SJSA1 (cell line): Measurements from ENCODE around the gene PITPNC1. TPM values are rescaled to one million over a fixed set of nuclear protein-coding genes. Genes with fewer than 3 reads are reported as not detected.

Source experiments
- DNase-seq, 2 experiments: peaks; one replicate each; pipeline ENCODE4 v3.0.0-alpha.2; 2015 to 2020; ENCODE audit warnings: low spot score in 2 of 2, low read depth in 1 of 2
- H3K27ac ChIP-seq: fragments of 250-450 bp; sonication (Bioruptor Pico); 2 replicates; pipeline ENCODE4 v1.5.1; 2020; ENCODE audit warnings: mild to moderate bottlenecking, moderate library complexity
- H3K27me3 ChIP-seq: fragments of 250-450 bp; sonication (Bioruptor Pico); replicated peaks from 2 replicates; pipeline ENCODE4 v1.5.1; 2020; ENCODE audit warnings: mild to moderate bottlenecking, moderate library complexity
- H3K36me3 ChIP-seq: fragments of 250-450 bp; sonication (Bioruptor Pico); 2 replicates; pipeline ENCODE4 v1.5.1; 2020; ENCODE audit warnings: mild to moderate bottlenecking
- H3K4me1 ChIP-seq: fragments of 250-450 bp; sonication (Bioruptor Pico); replicated peaks from 2 replicates; pipeline ENCODE4 v1.6.1; 2021; ENCODE audit warnings: mild to moderate bottlenecking
- H3K4me3 ChIP-seq: fragments of 250-450 bp; sonication (Bioruptor Pico); 2 replicates; pipeline ENCODE4 v1.5.1; 2020; ENCODE audit warnings: mild to moderate bottlenecking
- H3K9me3 ChIP-seq: fragments of 250-450 bp; sonication (Bioruptor Pico); replicated peaks from 2 replicates; pipeline ENCODE4 v1.5.1; 2020; ENCODE audit warnings: mild to moderate bottlenecking
- total RNA-seq: library from RNA; depleted of rRNA; stranded (reverse); fragments of >200 nt; shearing (Covaris generic); gene quantifications from 2 replicates; pipeline ENCODE4 v1.2.3, GENCODE V29; 2014

PITPNC1 gene
- total RNA-seq, 1 experiment from 2014 or later, result 9.1 TPM

DNA sequence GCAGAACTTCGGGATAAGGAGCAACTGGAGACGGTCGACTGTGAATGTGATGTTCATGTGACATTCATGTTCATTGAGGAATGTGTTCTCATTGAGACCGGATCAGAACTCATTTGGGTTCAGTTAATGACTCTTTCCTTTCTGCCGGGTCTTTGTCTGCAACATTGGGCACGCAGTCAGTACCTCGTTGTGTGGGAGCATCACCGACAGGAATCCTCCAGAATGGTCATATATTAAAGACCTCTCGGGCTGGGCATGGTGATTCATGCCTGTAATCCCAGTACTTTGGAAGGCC, 144.6 kb downstream of the PITPNC1 start:
- Histone ChIP-seq H3K27ac (no peak overlapping the region), H3K27me3 (no peaks in the 10 kb centered on the region), H3K9me3 (no peaks in the 10 kb centered on the region; the same call in 1 of the 2 replicates), H3K4me3 (no peak overlapping the region), H3K36me3 (no peaks in the 10 kb centered on the region), H3K4me1 (no peaks in the 10 kb centered on the region)
- DNase-seq, result no peak

DNA sequence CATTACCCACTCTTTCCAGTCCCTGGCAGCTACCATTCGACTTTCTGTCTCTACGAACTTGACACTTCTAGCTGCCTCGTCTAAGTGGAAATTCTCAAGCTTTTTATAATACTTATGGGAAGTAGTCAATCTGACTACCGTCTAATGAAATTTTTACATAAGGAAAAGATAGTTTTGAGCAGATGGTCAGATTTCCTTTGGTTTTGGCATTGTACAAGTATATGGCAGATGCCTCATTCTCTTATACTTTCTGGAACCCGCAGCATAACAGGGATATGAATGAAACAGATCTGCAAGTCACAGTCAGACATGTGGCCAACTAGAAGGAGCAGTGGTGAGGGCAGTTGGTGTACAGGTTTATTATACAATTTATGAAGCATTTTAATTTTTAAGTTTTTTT, 146.0 kb downstream of the PITPNC1 start:
- no peaks in the 10 kb centered on the region for H3K27me3 ChIP-seq
- no peak for DNase-seq

DNA sequence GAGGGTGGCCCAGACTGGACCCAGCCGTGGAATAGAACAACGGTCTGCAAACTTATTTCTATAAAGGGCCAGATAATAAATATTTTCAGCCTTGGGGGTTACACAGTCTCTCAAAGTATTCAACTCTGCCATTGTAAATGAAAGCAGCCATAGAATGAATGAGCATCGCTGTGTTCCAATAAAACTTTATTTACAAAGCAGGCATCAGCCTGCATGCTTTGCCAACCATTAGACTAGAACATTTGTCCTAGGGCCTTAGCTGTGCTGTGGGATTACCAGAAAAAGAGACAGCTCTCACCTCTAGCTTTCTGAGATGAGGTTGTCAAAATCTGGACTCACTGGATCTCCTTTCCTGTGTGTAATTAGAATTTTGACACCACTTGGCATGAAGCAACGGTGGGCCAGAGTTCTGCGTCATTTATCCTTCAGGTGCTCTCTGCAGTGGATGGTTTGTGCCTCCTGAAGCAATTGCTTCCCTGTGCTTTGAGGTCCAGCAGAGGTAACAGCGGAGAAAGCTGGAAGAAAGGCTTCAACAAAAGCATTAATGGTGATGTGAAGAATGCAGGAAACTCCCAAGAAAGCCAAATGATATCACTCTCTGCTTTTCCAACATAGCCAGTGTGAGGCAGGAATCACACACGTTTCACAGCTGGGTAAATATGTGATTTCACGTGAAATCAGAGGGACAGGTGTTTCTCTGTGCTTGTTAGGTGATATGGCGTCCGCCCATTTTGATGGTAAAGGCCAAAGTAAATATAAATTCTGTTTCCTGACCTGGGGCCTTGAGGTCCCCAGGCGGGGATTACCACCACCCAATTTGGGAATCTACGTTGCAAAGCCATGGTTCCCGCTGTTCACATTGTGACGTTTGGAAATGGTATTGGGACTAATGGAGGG, 148.4 kb downstream of the PITPNC1 start:
- Histone ChIP-seq H3K9me3 (no peaks in the 10 kb centered on the region; the same call in 1 of the 2 replicates), H3K27me3 (no peaks in the 10 kb centered on the region), H3K27ac (no peak overlapping the region), H3K36me3 (no peaks in the 10 kb centered on the region), H3K4me1 (peaks cover 14% of the 10 kb centered on the region), H3K4me3 (no peak overlapping the region)
- no peak for DNase-seq

More for the DNA sequence above, 146.0 kb downstream of the PITPNC1 start:
- no peak overlapping the region for H3K27ac ChIP-seq
- no peaks in the 10 kb centered on the region for H3K4me1 ChIP-seq
- H3K36me3 ChIP-seq, result no peaks in the 10 kb centered on the region
- no peaks in the 10 kb centered on the region for H3K9me3 ChIP-seq
- no peak overlapping the region for H3K4me3 ChIP-seq

DNA sequence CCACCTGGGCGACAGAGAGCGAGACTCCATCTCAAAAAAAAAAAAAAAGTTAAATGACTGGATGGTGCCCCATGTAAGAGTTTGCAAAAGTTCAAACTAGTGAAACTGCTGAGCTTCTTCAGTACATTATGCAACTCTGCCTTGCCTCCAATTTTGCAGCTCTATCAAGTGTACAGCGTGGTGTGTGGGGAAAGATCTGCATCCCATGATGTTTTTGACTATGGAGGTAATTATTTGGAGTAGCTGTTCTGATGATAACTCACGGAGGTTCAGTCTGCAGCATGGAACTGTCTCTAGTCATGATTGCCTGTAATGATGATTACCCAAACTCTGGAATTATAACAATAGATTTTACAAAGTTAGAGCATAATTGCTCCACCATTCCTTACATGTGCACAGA, 149.6 kb downstream of the PITPNC1 start:
- Histone ChIP-seq H3K27ac (no peak overlapping the region), H3K27me3 (no peaks in the 10 kb centered on the region), H3K4me3 (no peak overlapping the region), H3K36me3 (no peaks in the 10 kb centered on the region), H3K4me1 (peaks cover 14% of the 10 kb centered on the region), H3K9me3 (no peaks in the 10 kb centered on the region; the same call in 1 of the 2 replicates)
- no peak for DNase-seq

DNA sequence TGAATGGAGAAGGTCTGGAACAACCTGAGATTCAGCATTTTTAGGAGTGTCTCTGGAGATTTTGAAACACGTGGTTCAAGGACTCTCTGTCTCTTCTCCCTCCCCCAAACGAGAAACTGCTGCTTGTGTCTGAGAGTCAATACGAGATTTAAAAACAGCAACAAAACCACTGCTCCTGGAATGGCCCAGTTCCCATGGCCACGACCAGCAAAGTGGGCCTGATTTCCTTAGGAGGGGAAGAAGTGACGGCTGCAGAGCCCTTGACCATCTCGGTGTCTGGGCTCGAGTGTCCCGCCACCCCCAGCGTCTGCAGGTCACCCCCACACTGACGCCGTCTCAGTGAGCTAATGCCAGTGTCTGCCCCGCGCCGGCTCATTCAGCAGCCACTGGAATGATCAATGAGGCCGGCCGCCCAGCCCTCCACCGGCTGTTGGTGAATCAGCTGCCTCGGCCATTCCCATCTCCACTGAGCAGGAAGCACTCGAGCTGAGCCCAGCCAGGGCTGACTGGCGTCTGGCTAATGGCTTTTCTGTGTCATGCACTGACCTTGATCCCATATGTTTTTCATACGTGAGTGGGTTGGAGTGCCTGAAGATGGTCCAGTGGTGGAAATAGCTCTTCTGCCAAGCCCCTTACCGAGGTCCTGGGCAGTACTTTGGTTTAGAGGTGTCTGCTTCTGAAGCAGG, 151.8 kb downstream of the PITPNC1 start:
- Histone ChIP-seq H3K4me3 (peak overlapping the region; percentile 11; the same call in 1 of the 2 replicates), H3K9me3 (no peaks in the 10 kb centered on the region; the same call in 1 of the 2 replicates), H3K36me3 (no peaks in the 10 kb centered on the region), H3K4me1 (peaks cover 14% of the 10 kb centered on the region), H3K27me3 (no peaks in the 10 kb centered on the region), H3K27ac (peak overlapping the region; percentile 23)
- DNase-seq, result peak; percentile 59 to 79

DNA sequence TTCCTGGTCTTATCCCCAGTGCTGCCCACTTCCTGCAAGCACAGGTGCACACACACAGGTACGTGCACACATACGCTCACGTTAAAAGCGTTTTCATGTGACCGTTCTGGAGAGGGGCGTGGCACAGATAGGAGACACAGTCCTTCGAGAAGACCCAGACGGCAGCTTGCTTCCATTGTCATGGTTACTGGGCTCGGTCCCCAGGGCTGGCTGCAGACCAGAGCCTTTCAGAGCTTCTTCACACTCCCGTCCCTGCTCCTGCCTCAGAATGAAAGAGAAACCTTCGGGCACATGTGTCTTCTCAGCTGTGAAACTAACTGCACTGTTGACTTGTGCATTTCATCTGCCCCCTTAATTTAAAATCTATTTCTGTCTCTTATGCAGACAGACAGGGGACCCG, 154.2 kb downstream of the PITPNC1 start:
- H3K4me3 ChIP-seq, result no peak overlapping the region
- H3K4me1 ChIP-seq, result peaks cover 14% of the 10 kb centered on the region
- no peaks in the 10 kb centered on the region for H3K36me3 ChIP-seq
- no peak overlapping the region for H3K27ac ChIP-seq
- H3K9me3 ChIP-seq, result no peaks in the 10 kb centered on the region; the same call in 1 of the 2 replicates
- no peaks in the 10 kb centered on the region for H3K27me3 ChIP-seq
- DNase-seq, result no peak

DNA sequence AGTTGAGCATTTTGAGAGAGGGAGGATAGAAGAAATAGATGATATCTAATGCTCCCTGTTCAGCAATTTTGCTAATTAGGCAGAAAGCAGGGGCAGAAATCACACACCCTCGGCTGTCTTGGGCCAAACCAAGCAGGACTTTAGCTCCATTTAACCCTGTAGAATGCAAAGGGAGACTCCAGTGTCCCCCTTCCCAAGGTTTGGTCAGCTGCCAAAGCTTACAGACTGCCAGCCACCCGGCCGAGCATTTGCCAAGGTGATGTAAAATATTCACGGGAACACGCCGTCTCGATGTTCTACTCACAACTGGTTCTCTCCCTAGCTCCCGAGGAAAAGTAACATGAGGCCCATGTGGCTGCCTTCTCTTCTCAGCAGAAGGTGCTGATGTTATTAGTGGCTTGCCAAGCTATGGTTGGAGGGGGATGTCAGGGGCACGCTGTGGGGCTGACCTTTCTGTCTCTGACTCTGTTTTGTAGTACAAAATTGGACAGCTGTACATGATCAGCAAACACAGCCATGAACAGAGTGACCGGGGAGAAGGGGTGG, 155.3 kb downstream of the PITPNC1 start:
- Histone ChIP-seq H3K36me3 (no peaks in the 10 kb centered on the region), H3K4me3 (no peak overlapping the region), H3K9me3 (no peaks in the 10 kb centered on the region; the same call in 1 of the 2 replicates), H3K27me3 (no peaks in the 10 kb centered on the region), H3K27ac (no peak overlapping the region), H3K4me1 (peaks cover 14% of the 10 kb centered on the region)
- no peak for DNase-seq

DNA sequence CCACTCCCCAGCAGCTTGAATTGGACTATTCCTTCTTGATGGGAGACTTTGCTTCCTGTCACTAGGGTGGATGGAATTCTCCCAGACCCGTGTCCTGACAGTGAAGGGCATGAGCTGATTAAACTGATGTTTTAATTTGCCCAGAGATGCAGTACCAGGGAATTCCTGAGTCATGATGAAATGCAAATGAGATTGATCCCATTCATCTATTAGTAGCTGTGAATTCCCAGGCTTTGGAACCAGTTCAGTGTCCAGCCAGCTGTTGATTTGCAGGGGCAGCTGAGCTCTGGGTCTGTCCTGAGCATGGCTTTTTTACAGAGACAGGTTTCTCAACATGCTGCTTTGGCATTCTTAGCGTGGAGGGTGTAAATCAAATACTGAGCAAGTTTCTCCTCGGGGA, 157.9 kb downstream of the PITPNC1 start:
- no peaks in the 10 kb centered on the region for H3K27me3 ChIP-seq
- no peaks in the 10 kb centered on the region for H3K36me3 ChIP-seq
- H3K9me3 ChIP-seq, result no peaks in the 10 kb centered on the region
- H3K4me1 ChIP-seq, result no peaks in the 10 kb centered on the region
- no peak overlapping the region for H3K4me3 ChIP-seq
- H3K27ac ChIP-seq, result no peak overlapping the region
- no peak for DNase-seq

DNA sequence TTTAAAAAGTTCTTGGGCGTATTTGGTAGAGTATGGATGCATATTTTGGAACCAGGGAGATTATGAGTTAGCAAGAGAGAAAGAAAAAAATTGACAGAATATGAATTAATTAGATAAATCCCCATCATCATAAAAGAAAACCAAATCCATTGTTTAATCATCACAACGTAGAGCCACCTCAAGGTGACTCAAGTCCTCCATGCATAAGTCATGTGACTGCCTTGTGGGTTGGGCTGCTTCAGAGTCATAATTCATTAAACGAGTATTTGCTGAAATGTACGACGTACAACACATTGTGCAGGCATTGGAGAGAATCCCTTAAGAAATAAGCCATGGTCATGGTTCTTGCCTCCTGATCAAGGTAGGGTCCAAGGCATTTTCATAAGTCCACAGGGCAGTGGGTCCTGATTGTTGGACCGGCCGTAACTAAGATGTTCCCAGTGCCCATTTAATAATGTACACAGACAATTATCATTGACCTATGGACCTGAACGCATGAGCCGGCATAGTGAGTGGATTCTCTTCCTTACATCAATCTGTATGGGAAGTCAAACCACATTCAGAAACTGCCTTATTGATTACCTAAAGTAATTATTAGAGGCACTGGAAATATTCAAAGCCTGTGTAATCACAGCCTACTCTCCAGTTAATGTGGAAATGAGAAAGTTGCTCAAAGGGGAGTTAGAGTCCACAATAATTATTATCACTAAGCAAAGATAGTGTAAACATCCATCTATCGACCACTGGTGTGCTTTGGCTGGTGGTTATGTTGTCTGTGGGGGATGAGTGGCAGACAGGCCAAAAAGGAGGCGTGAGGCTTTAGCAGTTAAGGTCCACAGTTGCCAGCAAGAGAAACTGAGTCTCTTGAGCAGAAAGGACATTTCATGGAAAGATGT, 165.4 kb downstream of the PITPNC1 start:
- no peak overlapping the region for H3K27ac ChIP-seq

DNA sequence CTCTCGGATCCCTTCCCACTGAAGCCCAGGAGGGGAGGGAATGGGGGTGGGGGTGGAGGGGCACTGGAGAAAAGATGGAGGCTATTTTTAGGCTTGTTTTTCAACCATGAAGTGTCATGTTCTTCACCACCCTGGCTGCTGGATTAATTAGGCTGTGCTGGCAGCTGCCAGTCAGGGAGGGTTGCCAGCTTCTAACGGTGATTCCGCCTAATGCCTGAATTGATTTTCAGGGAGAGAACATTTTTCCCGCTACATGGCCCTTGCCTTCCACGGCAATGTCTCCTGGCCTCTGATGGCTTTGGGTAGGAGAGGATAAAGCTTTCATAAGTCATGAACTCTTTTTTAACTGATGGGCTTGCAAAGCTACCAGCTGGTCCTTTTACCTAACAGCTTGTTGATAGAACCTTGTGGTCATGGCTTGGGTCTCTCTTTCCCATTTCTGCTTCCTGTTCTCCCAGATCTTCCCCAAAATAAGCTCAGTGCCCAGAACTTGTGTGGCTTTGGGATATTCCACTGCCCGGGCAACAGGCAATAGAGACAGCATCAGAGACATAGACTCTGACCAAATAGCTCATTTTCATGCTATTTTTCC, 167.4 kb downstream of the PITPNC1 start:
- H3K4me1 ChIP-seq, result no peaks in the 10 kb centered on the region; the same call in 1 of the 2 replicates
- H3K4me3 ChIP-seq, result no peak overlapping the region
- no peak for DNase-seq
- H3K27ac ChIP-seq, result no peak overlapping the region
- H3K27me3 ChIP-seq, result no peaks in the 10 kb centered on the region
- H3K9me3 ChIP-seq, result no peaks in the 10 kb centered on the region
- no peaks in the 10 kb centered on the region for H3K36me3 ChIP-seq

More for the DNA sequence above, 165.4 kb downstream of the PITPNC1 start:
- Histone ChIP-seq H3K4me1 (no peaks in the 10 kb centered on the region; the same call in 1 of the 2 replicates), H3K9me3 (no peaks in the 10 kb centered on the region), H3K36me3 (no peaks in the 10 kb centered on the region), H3K4me3 (no peak overlapping the region), H3K27me3 (no peaks in the 10 kb centered on the region)
- DNase-seq, result peak in 1 of 2 experiments; percentile 26

DNA sequence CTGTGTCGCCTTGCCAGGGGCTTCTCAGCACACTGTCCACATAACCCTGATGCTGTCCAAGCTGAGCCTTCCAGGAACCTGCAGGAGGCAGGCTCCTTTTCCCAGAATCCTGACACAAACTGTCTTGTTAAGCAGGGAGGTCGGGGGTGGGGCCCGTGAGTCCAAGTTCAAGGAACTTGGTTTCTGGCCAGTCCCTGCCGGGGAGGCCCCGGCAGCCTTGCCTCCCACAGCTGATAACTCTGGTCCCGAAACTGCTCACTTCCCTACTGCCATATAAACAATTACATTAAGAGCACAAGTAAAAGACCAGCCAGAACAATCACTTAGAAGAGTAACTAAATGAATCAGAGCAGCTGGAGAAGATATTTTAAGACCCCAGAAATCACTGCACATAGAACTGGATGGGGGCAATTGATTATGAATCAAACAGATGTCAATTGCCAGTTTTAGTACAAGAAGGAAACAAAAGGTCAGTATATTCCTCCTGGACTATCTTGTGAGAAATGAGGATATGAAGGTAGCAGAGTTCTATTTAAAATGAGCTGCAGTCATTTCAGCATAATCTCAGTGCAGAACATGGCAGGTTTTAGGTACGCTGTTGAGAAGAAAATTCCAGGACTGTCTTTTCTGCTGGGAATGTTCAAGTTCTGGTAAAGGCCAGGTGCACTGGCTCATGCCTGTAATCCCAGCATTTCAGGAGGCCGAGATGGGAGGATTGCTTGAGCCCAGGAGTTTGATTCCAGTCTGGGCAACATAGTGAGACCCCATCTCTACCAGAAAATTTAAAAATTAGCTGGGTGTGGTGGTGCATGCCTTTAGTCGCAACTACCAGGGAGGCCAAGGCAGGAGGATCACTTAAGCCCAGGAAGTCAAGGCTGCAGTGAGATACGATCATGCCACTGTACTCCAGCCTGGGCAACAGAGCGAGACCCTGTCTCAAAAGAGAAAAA, 169.8 kb downstream of the PITPNC1 start:
- Histone ChIP-seq H3K27ac (no peak overlapping the region), H3K9me3 (no peaks in the 10 kb centered on the region), H3K27me3 (no peaks in the 10 kb centered on the region), H3K4me1 (no peaks in the 10 kb centered on the region; the same call in 1 of the 2 replicates), H3K36me3 (no peaks in the 10 kb centered on the region), H3K4me3 (no peak overlapping the region)
- DNase-seq, result peak in 1 of 2 experiments; percentile 34

DNA sequence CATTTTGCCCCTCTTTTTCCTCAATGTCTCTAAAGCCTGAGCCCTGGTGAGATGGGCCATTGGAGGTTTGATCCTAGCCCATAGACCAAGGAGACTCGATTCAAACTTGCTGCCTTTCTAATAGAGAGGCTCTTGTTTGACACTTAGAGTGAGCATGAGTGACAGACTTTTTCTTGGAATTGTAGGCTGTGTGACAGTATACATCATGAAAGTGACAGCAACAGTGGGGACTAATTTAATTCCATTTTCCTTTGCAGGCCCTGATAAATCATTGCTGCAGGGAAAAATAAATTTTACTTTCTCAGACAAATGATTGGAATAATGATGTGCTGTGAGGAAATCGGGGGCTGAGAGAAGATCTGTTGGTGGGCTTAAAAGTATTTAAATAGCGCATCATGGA, 171.6 kb downstream of the PITPNC1 start:
- Histone ChIP-seq H3K4me3 (no peak overlapping the region), H3K4me1 (no peaks in the 10 kb centered on the region; the same call in 1 of the 2 replicates), H3K9me3 (no peaks in the 10 kb centered on the region), H3K27ac (no peak overlapping the region), H3K36me3 (no peaks in the 10 kb centered on the region), H3K27me3 (no peaks in the 10 kb centered on the region)
- DNase-seq, result no peak
